ENCODE data around the gene AEBP1.
A peak's percentile ranks its signal among the peaks of the same experiment; 100 is the strongest.

Gene AEBP1

GRCh38 chr7:44093102-44093641 lies 11.0 kb upstream of the AEBP1 start:
- no peaks in the 10 kb centered on the region for H3K9me3 Mint-ChIP-seq

DNA sequence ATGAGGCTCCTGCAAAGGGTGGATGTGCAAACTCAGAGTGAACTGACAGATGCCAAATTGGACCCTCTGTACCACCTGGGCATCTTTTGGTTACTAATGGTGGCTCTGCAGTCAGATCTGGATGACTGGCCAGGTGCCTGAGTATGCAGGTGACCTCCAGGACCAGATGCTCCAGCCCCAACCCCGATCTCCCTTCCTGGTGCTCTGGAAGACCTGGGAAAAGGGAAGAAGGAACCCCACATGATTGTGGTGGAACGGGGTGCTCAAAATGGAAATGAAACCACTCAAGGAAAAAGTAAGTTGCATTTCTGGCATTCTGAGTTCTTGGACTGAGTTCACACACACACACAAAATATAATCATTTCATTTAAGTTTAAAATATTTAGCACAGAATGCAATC lies 9.8 kb upstream of the AEBP1 start:
- Mint-ChIP-seq H3K9me3 (no peaks in the 10 kb centered on the region), H3K36me3 (ENCODE audit: low read depth) (no peaks in the 10 kb centered on the region), H3K4me1 (ENCODE audit: low read depth) (peaks cover 21% of the 10 kb centered on the region), H3K4me3 (no peak overlapping the region), H3K27ac (no peak overlapping the region), H3K27me3 (no peaks in the 10 kb centered on the region)

More at GRCh38 chr7:44093102-44093641, 11.0 kb upstream of the AEBP1 start:
- H3K4me1 Mint-ChIP-seq (ENCODE audit: low read depth) = peaks cover 21% of the 10 kb centered on the region
- no peak overlapping the region for H3K4me3 Mint-ChIP-seq
- no peak overlapping the region for H3K27ac Mint-ChIP-seq
- H3K36me3 Mint-ChIP-seq (ENCODE audit: low read depth) = no peaks in the 10 kb centered on the region
- no peaks in the 10 kb centered on the region for H3K27me3 Mint-ChIP-seq

- Mint-ChIP-seq H3K9me3 (no peaks in the 10 kb centered on the region), H3K4me3 (no peak overlapping the region), H3K27ac (no peak overlapping the region), H3K4me1 (ENCODE audit: low read depth) (peaks cover 21% of the 10 kb centered on the region), H3K36me3 (ENCODE audit: low read depth) (no peaks in the 10 kb centered on the region), H3K27me3 (no peaks in the 10 kb centered on the region)
Measured at GRCh38 chr7:44094883-44095592, 9.1 kb upstream of the AEBP1 start.

- Mint-ChIP-seq H3K36me3 (ENCODE audit: low read depth) (no peaks in the 10 kb centered on the region), H3K4me1 (ENCODE audit: low read depth) (peaks cover 21% of the 10 kb centered on the region), H3K27ac (no peak overlapping the region), H3K9me3 (no peaks in the 10 kb centered on the region), H3K4me3 (no peak overlapping the region), H3K27me3 (no peaks in the 10 kb centered on the region)
Measured at GRCh38 chr7:44095781-44096180, 8.4 kb upstream of the AEBP1 start.

DNA sequence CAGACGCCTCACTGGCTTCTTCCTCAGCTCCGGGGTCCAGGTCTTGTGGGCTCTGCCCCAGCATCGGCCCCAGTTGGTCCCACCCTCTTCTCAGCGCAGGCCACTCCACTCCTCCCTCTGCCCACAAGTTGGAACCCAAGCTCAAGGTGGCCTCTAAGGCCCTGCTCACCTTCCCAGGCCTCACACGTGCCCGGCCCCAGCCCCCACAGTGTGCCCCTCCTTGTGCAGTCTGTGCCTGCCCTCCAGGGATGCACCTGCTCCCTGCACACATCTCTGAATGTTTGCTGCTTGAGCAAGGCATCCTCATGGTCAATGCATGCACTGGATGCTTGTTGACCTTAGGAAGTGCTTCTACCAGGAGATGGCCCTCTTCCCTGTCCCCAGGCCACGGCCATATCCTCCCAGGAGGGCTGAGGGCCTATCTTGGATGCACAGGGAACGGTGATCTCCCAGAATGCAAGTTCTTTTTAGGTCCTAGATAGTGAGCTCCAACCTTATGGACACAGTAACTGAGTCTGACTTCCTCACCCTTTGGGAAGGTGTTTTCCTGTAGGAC lies 7.7 kb upstream of the AEBP1 start:
- H3K27me3 Mint-ChIP-seq = no peaks in the 10 kb centered on the region
- peaks cover 21% of the 10 kb centered on the region for H3K4me1 Mint-ChIP-seq (ENCODE audit: low read depth)
- H3K9me3 Mint-ChIP-seq = no peaks in the 10 kb centered on the region
- no peaks in the 10 kb centered on the region for H3K36me3 Mint-ChIP-seq (ENCODE audit: low read depth)
- no peak overlapping the region for H3K4me3 Mint-ChIP-seq
- H3K27ac Mint-ChIP-seq = no peak overlapping the region

DNA sequence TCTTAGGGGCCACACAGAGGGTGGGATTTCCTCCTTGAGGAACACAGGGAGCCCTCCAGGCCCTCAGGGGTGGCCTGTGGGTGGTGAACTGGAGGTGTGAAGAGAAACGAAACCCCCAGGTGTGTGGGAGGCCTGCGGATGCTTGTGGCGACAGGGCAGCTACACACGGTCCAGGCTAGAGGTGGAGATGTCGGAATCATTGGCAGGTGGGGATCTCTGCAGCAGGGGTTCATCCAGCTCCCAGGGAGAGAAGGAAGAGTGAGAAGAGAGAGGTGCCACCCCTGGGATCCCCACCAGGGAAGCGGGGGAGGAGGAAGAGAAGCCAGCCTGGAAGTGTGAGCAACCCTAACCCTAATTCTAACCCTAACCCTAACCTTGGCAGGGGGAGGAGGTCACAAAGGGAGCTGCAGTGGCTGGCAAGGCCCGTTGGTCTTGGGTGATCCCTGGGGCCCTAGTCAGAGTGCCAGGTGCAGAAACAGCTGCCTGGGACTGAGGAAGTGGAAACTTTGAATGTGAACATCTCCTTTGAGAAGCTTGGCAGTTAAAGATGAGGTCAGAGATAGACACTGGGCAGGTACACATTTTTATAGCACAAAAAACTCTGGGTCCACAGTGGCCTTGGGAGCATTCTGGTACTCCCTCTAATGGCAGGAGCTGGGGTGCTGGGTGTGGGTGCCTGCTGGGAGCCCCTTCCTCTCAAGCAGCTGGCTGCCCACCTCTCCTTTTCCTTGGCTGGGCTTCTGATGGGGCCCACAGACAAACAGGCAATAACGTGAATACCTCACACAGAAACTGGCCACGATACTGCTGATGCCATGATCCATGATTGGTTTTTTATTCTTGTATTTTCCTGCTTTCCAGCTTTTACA lies 6.8 kb upstream of the AEBP1 start:
- Mint-ChIP-seq H3K9me3 (no peaks in the 10 kb centered on the region), H3K4me1 (ENCODE audit: low read depth) (peaks cover 21% of the 10 kb centered on the region), H3K27me3 (no peaks in the 10 kb centered on the region), H3K36me3 (ENCODE audit: low read depth) (no peaks in the 10 kb centered on the region), H3K4me3 (peak overlapping the region; percentile 11), H3K27ac (peak overlapping the region; percentile 51)

- H3K4me3 Mint-ChIP-seq = no peak overlapping the region
Measured at GRCh38 chr7:44098092-44099068, 5.8 kb upstream of the AEBP1 start.

DNA sequence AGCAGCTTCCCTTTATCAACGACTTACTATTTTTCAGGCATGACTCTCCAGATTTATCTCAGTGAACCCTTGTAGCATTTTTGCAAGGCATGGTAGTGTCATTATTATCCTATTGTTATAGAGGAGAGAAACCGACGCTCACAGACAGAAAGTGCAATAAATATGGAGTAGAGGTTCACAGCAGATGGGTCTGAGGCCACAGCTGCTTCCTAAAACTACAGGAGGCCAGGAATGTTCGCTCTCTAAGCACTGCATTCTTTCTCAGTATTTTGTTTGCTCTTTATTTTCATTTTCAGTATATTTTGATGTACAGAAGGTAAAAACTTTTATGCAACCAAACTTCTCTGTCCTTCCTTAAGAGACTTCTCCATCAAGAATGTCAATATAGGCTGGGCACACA lies 4.5 kb upstream of the AEBP1 start:
- H3K4me1 Mint-ChIP-seq (ENCODE audit: low read depth) = peaks cover 24% of the 10 kb centered on the region
- H3K27ac Mint-ChIP-seq = no peak overlapping the region
- no peaks in the 10 kb centered on the region for H3K36me3 Mint-ChIP-seq (ENCODE audit: low read depth)
- H3K27me3 Mint-ChIP-seq = peaks cover 3% of the 10 kb centered on the region
- no peaks in the 10 kb centered on the region for H3K9me3 Mint-ChIP-seq
- H3K4me3 Mint-ChIP-seq = no peak overlapping the region

More at GRCh38 chr7:44098092-44099068, 5.8 kb upstream of the AEBP1 start:
- no peaks in the 10 kb centered on the region for H3K9me3 Mint-ChIP-seq
- H3K36me3 Mint-ChIP-seq (ENCODE audit: low read depth) = no peaks in the 10 kb centered on the region
- H3K27ac Mint-ChIP-seq = no peak overlapping the region
- peaks cover 2% of the 10 kb centered on the region for H3K27me3 Mint-ChIP-seq
- H3K4me1 Mint-ChIP-seq (ENCODE audit: low read depth) = peaks cover 23% of the 10 kb centered on the region

GRCh38 chr7:44100458-44101302 lies 3.5 kb upstream of the AEBP1 start:
- Mint-ChIP-seq H3K36me3 (ENCODE audit: low read depth) (no peaks in the 10 kb centered on the region), H3K27me3 (peaks cover 3% of the 10 kb centered on the region), H3K4me3 (no peak overlapping the region), H3K9me3 (no peaks in the 10 kb centered on the region), H3K27ac (no peak overlapping the region), H3K4me1 (ENCODE audit: low read depth) (peaks cover 28% of the 10 kb centered on the region)

- peaks cover 3% of the 10 kb centered on the region for H3K27me3 Mint-ChIP-seq
- peaks cover 35% of the 10 kb centered on the region for H3K4me1 Mint-ChIP-seq (ENCODE audit: low read depth)
- no peak overlapping the region for H3K4me3 Mint-ChIP-seq
- H3K36me3 Mint-ChIP-seq (ENCODE audit: low read depth) = no peaks in the 10 kb centered on the region
- no peaks in the 10 kb centered on the region for H3K9me3 Mint-ChIP-seq
- H3K27ac Mint-ChIP-seq = no peak overlapping the region
Measured at GRCh38 chr7:44101303-44101965, 2.7 kb upstream of the AEBP1 start.

- Mint-ChIP-seq H3K4me1 (ENCODE audit: low read depth) (peaks cover 28% of the 10 kb centered on the region), H3K36me3 (ENCODE audit: low read depth) (no peaks in the 10 kb centered on the region), H3K27me3 (peaks cover 3% of the 10 kb centered on the region), H3K9me3 (no peaks in the 10 kb centered on the region), H3K27ac (no peak overlapping the region), H3K4me3 (no peak overlapping the region)
Measured at GRCh38 chr7:44101966-44102845, 1.9 kb upstream of the AEBP1 start.

- Mint-ChIP-seq H3K36me3 (ENCODE audit: low read depth) (no peaks in the 10 kb centered on the region), H3K4me1 (ENCODE audit: low read depth) (peaks cover 20% of the 10 kb centered on the region), H3K27ac (peak overlapping the region; percentile 2), H3K4me3 (peak overlapping the region; percentile 66), H3K27me3 (peaks cover 3% of the 10 kb centered on the region), H3K9me3 (no peaks in the 10 kb centered on the region)
Measured at GRCh38 chr7:44102846-44103565, 1.1 kb upstream of the AEBP1 start.
